Activated naive CD4-positive, alpha-beta T cell treated with anti-CD3 and anti-CD28 coated beads, Interleukin-2, amount 10 ng/mL, durations not matched to agents 7 days and 5 days (primary cell): ENCODE measurements around the gene SCG2.
"Not testable (repeated sequence)": the region's sequence is repeated elsewhere in the genome, so short reads cannot be mapped to it uniquely, and the experiment has no call there.

Experiments used
- CTCF ChIA-PET: fragments of 350-600 bp; sonication (Branson Sonifier 250); formaldehyde crosslinking; loops from one replicate; lab custom pipeline; 2021; ENCODE audit warnings: antibody characterized with exemption; lab: Charles Lee
- DNase-seq: peaks from one replicate; pipeline ENCODE4 v3.0.0-alpha.2; 2020
- H3K27ac Mint-ChIP-seq: one replicate; pipeline ENCODE4 v1.8.0; 2021; ENCODE audit warnings: mild to moderate bottlenecking, moderate library complexity, mixed read lengths
- H3K27me3 Mint-ChIP-seq: one replicate; pipeline ENCODE4 v1.8.0; 2021; ENCODE audit warnings: mild to moderate bottlenecking, mixed read lengths
- H3K36me3 Mint-ChIP-seq: one replicate; pipeline ENCODE4 v1.8.0; 2021; ENCODE audit warnings: mixed read lengths
- H3K4me1 Mint-ChIP-seq: one replicate; pipeline ENCODE4 v1.8.0; 2021; ENCODE audit warnings: mixed read lengths
- H3K4me3 Mint-ChIP-seq: one replicate; pipeline ENCODE4 v1.8.0; 2021; ENCODE audit warnings: mild to moderate bottlenecking, moderate library complexity, mixed read lengths
- H3K9me3 Mint-ChIP-seq: one replicate; pipeline ENCODE4 v1.8.0; 2021; ENCODE audit warnings: mixed read lengths

SCG2 gene

GRCh38 chr2:223599640-223600380 is 2.4 kb downstream of the SCG2 start:
- no peaks in the 10 kb centered on the region for H3K9me3 Mint-ChIP-seq
- CTCF ChIA-PET = no interaction called here

GRCh38 chr2:223598994-223599639 is 3.0 kb downstream of the SCG2 start:
- CTCF ChIA-PET = no interaction called here

More at GRCh38 chr2:223599640-223600380, 2.4 kb downstream of the SCG2 start:
- H3K4me3 Mint-ChIP-seq = no peak overlapping the region
- H3K4me1 Mint-ChIP-seq = no peaks in the 10 kb centered on the region
- no peak overlapping the region for H3K27ac Mint-ChIP-seq
- no peak for DNase-seq
- no peaks in the 10 kb centered on the region for H3K36me3 Mint-ChIP-seq
- peaks cover 3% of the 10 kb centered on the region for H3K27me3 Mint-ChIP-seq

GRCh38 chr2:223597076-223597475 is 5.1 kb downstream of the SCG2 start:
- DNase-seq = no peak
- CTCF ChIA-PET = no interaction called here
- H3K36me3 Mint-ChIP-seq = no peaks in the 10 kb centered on the region
- H3K9me3 Mint-ChIP-seq = no peaks in the 10 kb centered on the region
- no peak overlapping the region for H3K4me3 Mint-ChIP-seq
- H3K4me1 Mint-ChIP-seq = no peaks in the 10 kb centered on the region
- peaks cover 2% of the 10 kb centered on the region for H3K27me3 Mint-ChIP-seq
- H3K27ac Mint-ChIP-seq = no peak overlapping the region

More at GRCh38 chr2:223598994-223599639, 3.0 kb downstream of the SCG2 start:
- Mint-ChIP-seq H3K27me3 (peaks cover 3% of the 10 kb centered on the region), H3K4me3 (no peak overlapping the region), H3K36me3 (no peaks in the 10 kb centered on the region), H3K27ac (no peak overlapping the region), H3K4me1 (no peaks in the 10 kb centered on the region), H3K9me3 (no peaks in the 10 kb centered on the region)
- no peak for DNase-seq

- Mint-ChIP-seq H3K36me3 (no peaks in the 10 kb centered on the region), H3K9me3 (no peaks in the 10 kb centered on the region), H3K4me1 (no peaks in the 10 kb centered on the region), H3K4me3 (no peak overlapping the region), H3K27me3 (no peaks in the 10 kb centered on the region), H3K27ac (no peak overlapping the region)
- CTCF ChIA-PET = no interaction called here
- no peak for DNase-seq
Observed at GRCh38 chr2:223596208-223596607, 6.0 kb downstream of the SCG2 start.

GRCh38 chr2:223594831-223595230 is 7.3 kb downstream of the SCG2 start:
- Mint-ChIP-seq H3K4me1 (no peaks in the 10 kb centered on the region), H3K9me3 (no peaks in the 10 kb centered on the region), H3K27me3 (no peaks in the 10 kb centered on the region), H3K4me3 (no peak overlapping the region), H3K36me3 (no peaks in the 10 kb centered on the region), H3K27ac (no peak overlapping the region)
- CTCF ChIA-PET = no interaction called here
- no peak for DNase-seq

- no peak for DNase-seq
- CTCF ChIA-PET = no interaction called here
- H3K9me3 Mint-ChIP-seq = no peaks in the 10 kb centered on the region
- H3K27me3 Mint-ChIP-seq = no peaks in the 10 kb centered on the region
- no peak overlapping the region for H3K27ac Mint-ChIP-seq
- H3K36me3 Mint-ChIP-seq = no peaks in the 10 kb centered on the region
- H3K4me3 Mint-ChIP-seq = no peak overlapping the region
- H3K4me1 Mint-ChIP-seq = no peaks in the 10 kb centered on the region
Observed at GRCh38 chr2:223594259-223594658, 7.9 kb downstream of the SCG2 start.

- DNase-seq, H3K27ac Mint-ChIP-seq, H3K36me3 Mint-ChIP-seq, H3K27me3 Mint-ChIP-seq, H3K4me1 Mint-ChIP-seq, H3K4me3 Mint-ChIP-seq, H3K9me3 Mint-ChIP-seq, CTCF ChIA-PET: not testable (repeated sequence)
Observed at GRCh38 chr2:223592689-223593088, 9.5 kb downstream of the SCG2 start.

GRCh38 chr2:223591596-223591995 is 10.6 kb downstream of the SCG2 start:
- Mint-ChIP-seq H3K9me3 (no peaks in the 10 kb centered on the region), H3K4me1 (no peaks in the 10 kb centered on the region), H3K27ac (no peak overlapping the region), H3K36me3 (no peaks in the 10 kb centered on the region), H3K27me3 (no peaks in the 10 kb centered on the region), H3K4me3 (no peak overlapping the region)
- CTCF ChIA-PET = no interaction called here
- DNase-seq = no peak

GRCh38 chr2:223590964-223591363 is 11.2 kb downstream of the SCG2 start:
- H3K4me1 Mint-ChIP-seq = no peaks in the 10 kb centered on the region
- no peaks in the 10 kb centered on the region for H3K9me3 Mint-ChIP-seq
- no peak overlapping the region for H3K4me3 Mint-ChIP-seq
- CTCF ChIA-PET = no interaction called here
- no peak overlapping the region for H3K27ac Mint-ChIP-seq
- no peaks in the 10 kb centered on the region for H3K27me3 Mint-ChIP-seq
- DNase-seq = no peak
- no peaks in the 10 kb centered on the region for H3K36me3 Mint-ChIP-seq

GRCh38 chr2:223589901-223590300 is 12.3 kb downstream of the SCG2 start:
- no peak for DNase-seq
- H3K36me3 Mint-ChIP-seq = no peaks in the 10 kb centered on the region
- no peaks in the 10 kb centered on the region for H3K4me1 Mint-ChIP-seq
- H3K27ac Mint-ChIP-seq = no peak overlapping the region
- H3K4me3 Mint-ChIP-seq = no peak overlapping the region
- CTCF ChIA-PET = no interaction called here
- H3K9me3 Mint-ChIP-seq = no peaks in the 10 kb centered on the region
- H3K27me3 Mint-ChIP-seq = no peaks in the 10 kb centered on the region

- CTCF ChIA-PET = interaction anchor here (1.0 kb wide), 1 partner anchor 210 kb away, joined by 3 read pairs; no protein-coding TSS in a partner anchor
- H3K4me1 Mint-ChIP-seq = no peaks in the 10 kb centered on the region
- no peaks in the 10 kb centered on the region for H3K27me3 Mint-ChIP-seq
- no peak for DNase-seq
- H3K9me3 Mint-ChIP-seq = no peaks in the 10 kb centered on the region
- no peak overlapping the region for H3K4me3 Mint-ChIP-seq
- no peak overlapping the region for H3K27ac Mint-ChIP-seq
- no peaks in the 10 kb centered on the region for H3K36me3 Mint-ChIP-seq
Observed at GRCh38 chr2:223588251-223588650, 13.9 kb downstream of the SCG2 start.

- Mint-ChIP-seq H3K9me3 (no peaks in the 10 kb centered on the region), H3K4me3 (no peak overlapping the region), H3K27ac (no peak overlapping the region), H3K27me3 (no peaks in the 10 kb centered on the region), H3K36me3 (no peaks in the 10 kb centered on the region), H3K4me1 (no peaks in the 10 kb centered on the region)
- no peak for DNase-seq
- CTCF ChIA-PET = no interaction called here
Observed at GRCh38 chr2:223587301-223587700, 14.9 kb downstream of the SCG2 start.

- H3K27me3 Mint-ChIP-seq = no peaks in the 10 kb centered on the region
- no peak for DNase-seq
- H3K36me3 Mint-ChIP-seq = no peaks in the 10 kb centered on the region
- no peaks in the 10 kb centered on the region for H3K4me1 Mint-ChIP-seq
- CTCF ChIA-PET = no interaction called here
- no peaks in the 10 kb centered on the region for H3K9me3 Mint-ChIP-seq
- H3K4me3 Mint-ChIP-seq = no peak overlapping the region
- H3K27ac Mint-ChIP-seq = no peak overlapping the region
Observed at GRCh38 chr2:223586261-223586660, 15.9 kb downstream of the SCG2 start.

- CTCF ChIA-PET = no interaction called here
- Mint-ChIP-seq H3K9me3 (no peaks in the 10 kb centered on the region), H3K27me3 (no peaks in the 10 kb centered on the region), H3K4me1 (no peaks in the 10 kb centered on the region), H3K4me3 (no peak overlapping the region), H3K27ac (no peak overlapping the region), H3K36me3 (no peaks in the 10 kb centered on the region)
- no peak for DNase-seq
Observed at GRCh38 chr2:223585666-223586065, 16.5 kb downstream of the SCG2 start.

GRCh38 chr2:223582001-223582400 is 20.2 kb downstream of the SCG2 start:
- CTCF ChIA-PET = no interaction called here
- H3K36me3 Mint-ChIP-seq = no peaks in the 10 kb centered on the region

More at GRCh38 chr2:223582001-223582400, 20.2 kb downstream of the SCG2 start:
- no peaks in the 10 kb centered on the region for H3K4me1 Mint-ChIP-seq
- no peak for DNase-seq
- H3K4me3 Mint-ChIP-seq = no peak overlapping the region
- no peaks in the 10 kb centered on the region for H3K27me3 Mint-ChIP-seq
- no peaks in the 10 kb centered on the region for H3K9me3 Mint-ChIP-seq
- no peak overlapping the region for H3K27ac Mint-ChIP-seq
